GM19324 (cell line): ENCODE results near the gene PTPRR.

Experiments
- ATAC-seq: cut with Tn5 transposase; IDR thresholded peaks from one replicate; pipeline ENCODE4 v1.9.1; 2021; ENCODE audit warnings: mild to moderate bottlenecking, moderate library complexity; ENCODE audit not compliant: unreplicated experiment, low FRiP score

PTPRR gene

GRCh38 chr12:70919176-70919575, 1.4 kb downstream of the PTPRR start:
- no peak for ATAC-seq

DNA sequence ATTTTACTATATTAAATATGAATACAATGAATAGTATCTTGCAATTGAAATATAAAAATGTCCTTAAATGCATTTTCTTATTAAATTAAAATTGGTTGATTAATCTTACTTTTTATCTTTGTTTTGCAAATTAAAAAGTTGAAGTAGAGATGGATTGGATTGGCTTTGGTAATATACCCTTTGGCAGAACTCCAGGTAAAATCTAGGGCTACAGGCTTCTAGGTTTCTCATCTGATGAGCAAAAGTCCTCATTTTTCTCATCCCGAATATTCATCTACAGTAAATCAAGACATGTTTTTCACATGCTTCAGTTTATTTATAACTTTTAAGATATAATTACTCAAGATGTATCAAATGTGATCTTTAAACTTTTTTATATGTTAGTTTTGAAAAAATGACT, 2.2 kb downstream of the PTPRR start:
- ATAC-seq: no peak

DNA sequence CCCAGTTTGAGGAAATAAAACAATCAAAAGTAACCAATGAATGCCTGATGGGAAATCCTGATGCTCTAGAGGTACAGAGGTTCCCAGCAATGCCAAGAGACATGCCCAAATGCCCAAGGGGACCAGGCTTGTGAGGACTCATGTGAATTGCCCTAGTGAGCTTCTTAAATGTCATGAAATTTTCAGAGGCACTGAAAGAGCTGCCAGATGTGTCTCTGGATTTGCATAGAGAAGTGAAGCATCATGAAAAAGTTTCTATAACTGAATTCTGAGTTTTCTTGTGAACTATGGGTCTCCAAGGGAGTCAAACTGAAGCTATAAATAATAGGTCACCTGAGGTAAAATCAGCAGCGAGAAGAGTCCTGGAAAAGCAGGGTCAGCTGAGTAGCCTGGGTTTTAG, 9.9 kb downstream of the PTPRR start:
- ATAC-seq: no peak

- ATAC-seq: no peak
These were observed 11.6 kb downstream of the PTPRR start for GRCh38 chr12:70908978-70909377.

- ATAC-seq: no peak
These were observed 13.1 kb downstream of the PTPRR start for GRCh38 chr12:70907412-70907811.

DNA sequence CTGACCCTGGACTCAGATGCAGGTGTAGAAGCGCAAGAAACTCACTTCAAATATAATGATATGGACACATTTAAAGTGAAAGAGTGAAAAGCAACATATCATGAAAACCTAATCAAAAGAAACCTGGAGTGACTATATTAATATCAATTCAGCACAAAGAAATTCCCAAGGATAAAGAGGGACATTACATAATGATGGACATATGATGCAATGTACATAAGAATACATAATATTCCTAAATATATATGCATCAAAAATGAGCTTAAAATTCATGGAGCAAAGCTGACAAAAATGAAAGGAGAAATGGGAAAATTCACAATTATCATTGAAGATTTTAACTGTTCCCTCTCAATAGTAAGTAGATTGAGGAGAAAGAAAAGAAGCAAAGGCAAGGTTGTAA, 24.6 kb downstream of the PTPRR start:
- ATAC-seq: no peak

DNA sequence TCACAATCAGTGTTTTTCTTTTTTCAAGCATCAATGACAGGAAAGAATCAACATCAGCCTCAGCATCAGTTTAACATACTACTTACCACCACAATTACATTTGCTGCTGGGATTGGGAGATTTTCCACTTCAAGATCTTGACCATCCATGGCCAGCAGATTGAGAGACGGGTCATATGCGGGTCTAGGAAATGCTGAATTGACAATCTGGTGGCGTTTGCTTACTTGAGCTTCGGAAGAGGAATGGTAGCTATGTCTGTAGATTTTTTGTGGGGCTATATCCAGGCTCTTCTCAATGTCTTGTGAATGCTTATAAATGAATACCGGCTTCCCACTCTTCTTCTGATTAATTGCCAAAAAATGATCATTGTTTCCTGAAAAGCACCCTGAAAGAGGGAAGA, 27.9 kb downstream of the PTPRR start:
- no peak for ATAC-seq

- ATAC-seq: no peak
These were observed 29.4 kb downstream of the PTPRR start for GRCh38 chr12:70890895-70891832.

- ATAC-seq: no peak
These were observed 34.6 kb downstream of the PTPRR start for GRCh38 chr12:70885956-70886355.

DNA sequence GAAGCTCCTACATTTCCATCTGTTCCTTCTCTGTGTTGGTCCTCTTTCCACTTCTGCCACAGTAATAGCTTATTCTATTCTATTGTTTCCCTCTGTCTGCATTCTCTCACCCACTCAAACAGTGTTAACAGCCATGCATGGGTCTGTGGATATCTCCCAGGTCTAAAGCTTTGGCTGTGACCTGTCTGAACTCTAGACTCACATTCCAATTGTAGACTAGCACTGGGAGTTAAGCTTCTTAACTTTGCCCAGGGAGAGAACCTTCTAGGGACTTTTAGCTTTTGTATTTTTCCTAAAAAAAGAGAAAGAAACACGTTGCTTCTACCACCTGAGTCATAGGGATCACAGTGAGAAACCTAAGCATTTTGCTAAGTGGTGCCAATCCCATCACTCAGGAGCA, 36.7 kb downstream of the PTPRR start:
- ATAC-seq: no peak

DNA sequence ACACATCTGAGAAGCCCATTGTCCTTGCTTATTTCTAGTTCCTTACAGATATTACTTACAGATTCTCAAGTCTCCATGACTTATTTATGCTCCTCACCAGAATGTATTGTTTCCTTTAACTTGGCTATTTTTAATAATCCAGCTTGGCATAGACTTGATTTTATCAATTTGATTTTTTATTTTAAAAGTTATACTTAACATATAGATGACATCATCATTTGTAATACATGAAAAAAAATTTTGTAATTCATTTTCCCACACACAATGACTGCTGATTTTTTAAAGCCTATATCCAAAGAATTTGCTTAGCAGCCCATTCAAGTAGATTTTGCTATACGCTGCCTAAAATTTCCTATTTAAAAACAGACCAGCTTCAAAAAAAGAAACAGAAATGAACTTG, 39.8 kb downstream of the PTPRR start:
- ATAC-seq: no peak

DNA sequence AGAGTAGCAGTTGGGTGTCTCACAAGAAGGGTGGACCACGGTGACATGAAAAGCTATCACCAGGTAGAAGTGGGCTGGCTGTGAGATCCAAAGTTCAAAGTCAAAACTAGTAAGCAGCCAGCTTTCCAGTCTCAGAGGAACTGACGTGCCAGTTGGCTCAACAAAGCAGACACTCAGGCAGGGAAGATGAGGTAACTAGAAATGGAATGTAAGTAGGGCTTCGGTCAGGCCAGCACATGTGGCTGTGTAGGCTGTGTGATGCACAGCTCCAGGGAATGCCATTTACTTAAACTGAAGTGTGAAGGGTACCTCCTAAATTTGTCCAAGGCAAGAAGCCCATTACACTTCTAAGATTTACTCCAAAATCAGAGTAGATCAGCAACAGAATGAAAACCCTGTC, 43.6 kb downstream of the PTPRR start:
- ATAC-seq: no peak

- ATAC-seq: no peak
These were observed 44.9 kb downstream of the PTPRR start for GRCh38 chr12:70875628-70876027.

DNA sequence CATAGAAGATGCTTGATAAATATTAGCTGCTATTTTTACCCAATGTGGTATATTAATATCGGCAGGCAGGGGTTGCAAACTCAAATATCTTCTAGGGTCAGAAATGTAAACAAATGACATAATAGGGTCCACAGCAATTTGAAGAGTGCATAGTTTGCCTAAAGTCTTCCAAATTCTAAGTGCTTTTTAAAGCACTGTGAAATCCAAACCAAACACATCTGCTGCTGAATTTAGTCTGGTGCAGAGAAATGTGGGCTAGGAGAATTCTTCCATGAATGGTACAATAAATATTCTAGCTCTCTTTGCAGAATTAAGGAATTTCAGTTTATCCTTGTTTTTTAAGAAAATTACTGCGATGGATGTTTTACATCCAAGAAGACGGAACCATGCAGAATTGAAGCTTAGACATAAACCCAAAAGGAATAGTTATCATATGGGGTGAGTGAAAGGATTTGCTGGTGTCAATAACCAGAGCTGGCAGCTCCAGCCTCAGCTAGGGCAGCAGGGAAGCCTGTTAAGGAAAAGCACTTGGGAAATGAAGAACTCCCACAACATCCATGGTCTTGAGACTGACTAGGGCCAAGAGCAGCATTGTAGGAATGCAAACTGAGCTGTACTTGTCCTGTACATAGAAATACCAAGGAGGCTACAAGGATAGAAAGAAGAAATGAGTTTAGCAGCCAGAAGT, 65.5 kb downstream of the PTPRR start:
- ATAC-seq: no peak

- no peak for ATAC-seq
These were observed 66.4 kb downstream of the PTPRR start for GRCh38 chr12:70854138-70854537.

DNA sequence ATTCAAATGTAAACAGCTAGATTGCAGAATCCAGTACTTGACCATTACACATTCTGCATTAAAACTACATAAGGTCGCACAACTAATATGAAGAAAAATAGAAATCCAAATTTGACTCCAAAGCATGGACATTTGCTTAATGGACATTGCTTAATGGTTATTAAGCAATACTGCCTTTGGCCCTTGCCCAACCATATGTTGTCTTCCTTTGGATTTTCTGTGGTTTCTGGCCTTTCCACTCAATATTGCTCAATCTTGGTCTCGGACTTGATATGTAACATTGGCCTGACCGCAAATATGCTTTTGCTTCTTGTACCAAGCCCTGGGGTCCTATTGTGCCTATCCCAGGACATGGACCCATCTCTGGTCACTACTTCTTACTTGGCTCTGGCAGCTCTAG, 67.2 kb downstream of the PTPRR start:
- no peak for ATAC-seq

DNA sequence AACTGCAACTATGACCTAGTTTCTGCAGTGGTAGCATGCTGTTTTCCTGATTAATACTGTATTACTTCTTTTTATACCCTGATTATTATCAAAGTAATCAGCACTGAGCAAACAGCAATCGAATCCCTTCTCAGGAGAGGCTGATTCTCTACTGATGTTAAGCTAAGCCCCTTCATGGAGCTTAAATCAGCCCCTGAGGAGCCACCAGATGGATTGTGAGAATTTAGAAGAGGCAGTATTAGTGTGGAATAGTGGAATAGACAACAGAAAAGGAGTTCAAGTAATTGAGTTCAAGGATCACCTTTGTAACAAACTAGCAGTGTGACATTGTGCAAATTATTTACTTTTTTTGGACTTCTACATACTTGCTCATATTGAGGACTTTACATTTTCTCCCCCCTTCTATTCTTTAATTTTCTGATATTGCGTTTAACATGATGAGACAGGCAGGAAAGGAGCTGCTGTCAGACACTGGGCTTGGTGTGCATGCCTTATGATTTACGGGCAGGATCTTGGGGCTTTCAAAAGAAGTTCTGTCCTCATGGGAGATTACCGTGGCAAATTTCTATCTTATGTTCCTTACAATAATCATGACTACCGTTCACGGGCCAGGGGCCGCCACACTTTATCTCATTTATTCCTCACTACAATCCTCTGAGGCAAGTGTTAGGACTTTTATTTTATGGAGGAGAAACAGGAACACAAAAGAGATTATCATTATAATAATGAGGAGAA, 68.0 kb downstream of the PTPRR start:
- no peak for ATAC-seq

GRCh38 chr12:70849265-70849960, 71.1 kb downstream of the PTPRR start:
- no peak for ATAC-seq

- ATAC-seq: no peak
These were observed 72.7 kb downstream of the PTPRR start for GRCh38 chr12:70847871-70848270.

DNA sequence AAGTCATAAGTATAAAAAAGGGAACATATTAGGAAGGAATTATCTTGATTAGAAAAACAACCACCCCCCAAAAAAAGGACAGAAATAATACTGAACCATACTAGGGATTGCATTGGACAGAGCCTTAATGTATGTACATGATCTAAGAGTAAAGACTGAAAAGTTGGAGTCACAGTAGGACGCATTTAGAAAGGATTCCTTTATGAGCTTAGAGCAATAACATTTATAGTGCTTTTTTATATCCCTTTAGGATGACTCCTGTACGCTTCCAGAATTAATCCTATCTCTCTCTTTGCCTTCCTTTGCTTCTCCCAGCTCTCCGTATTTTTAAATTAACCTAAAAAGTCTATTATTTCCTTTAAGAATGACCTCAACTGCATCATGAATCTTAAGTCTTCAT, 75.3 kb downstream of the PTPRR start:
- no peak for ATAC-seq

DNA sequence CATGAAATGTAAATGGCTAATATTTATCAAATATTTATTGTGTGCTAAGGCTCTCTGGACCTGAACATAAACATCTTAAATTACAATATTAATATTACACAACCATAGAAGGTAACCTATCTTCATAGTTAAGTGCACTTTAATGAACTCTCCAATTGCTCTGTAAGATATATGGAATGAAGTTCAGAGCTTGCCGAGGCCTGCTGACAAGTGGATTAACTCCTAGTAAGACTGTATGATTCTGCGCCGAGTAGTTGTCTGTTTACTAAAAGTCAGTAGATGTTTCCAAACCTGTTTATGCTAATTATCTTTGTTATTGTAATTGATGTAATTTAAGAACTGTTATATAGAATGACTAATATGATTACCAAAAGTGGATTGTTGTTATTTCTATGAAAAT, 77.2 kb downstream of the PTPRR start:
- no peak for ATAC-seq
